GM23248 (cell line): ENCODE measurements around the gene GPX3.

Experiments
- EZH2 ChIP-seq: fragments of 200-600 bp; sonication (generic); IDR thresholded peaks from 2 replicates; pipeline ENCODE4 v1.6.1; 2018; ENCODE audit warnings: antibody characterized with exemption, mild to moderate bottlenecking; ENCODE audit not compliant: insufficient read depth, poor library complexity, severe bottlenecking
- EZH2phosphoT487 ChIP-seq: fragments of 200-600 bp; sonication (generic); IDR thresholded peaks from 2 replicates; pipeline ENCODE4 v1.6.1; 2018; ENCODE audit warnings: antibody characterized with exemption, moderate library complexity, mild to moderate bottlenecking, low read depth; ENCODE audit not compliant: insufficient read depth

GRCh38 chr5:151027961-151028479, 7.6 kb downstream of the GPX3 start:
- TF ChIP-seq EZH2 (no peak), EZH2phosphoT487 (no peak)
